Stimulated activated CD8-positive, alpha-beta memory T cell treated with anti-CD3 and anti-CD28 coated beads, Interleukin-7, amount 100 ng/mL, for 24 hours (primary cell): ENCODE measurements around the gene PHKA2.
A peak's percentile ranks its signal among the peaks of the same experiment; 100 is the strongest.
"Not testable (repeated sequence)": the region's sequence is repeated elsewhere in the genome, so short reads cannot be mapped to it uniquely, and the experiment has no call there.

Source experiments
- DNase-seq: peaks from one replicate; pipeline ENCODE4 v3.0.0-alpha.2; 2020; ENCODE audit warnings: low read depth

Gene PHKA2, protein sequence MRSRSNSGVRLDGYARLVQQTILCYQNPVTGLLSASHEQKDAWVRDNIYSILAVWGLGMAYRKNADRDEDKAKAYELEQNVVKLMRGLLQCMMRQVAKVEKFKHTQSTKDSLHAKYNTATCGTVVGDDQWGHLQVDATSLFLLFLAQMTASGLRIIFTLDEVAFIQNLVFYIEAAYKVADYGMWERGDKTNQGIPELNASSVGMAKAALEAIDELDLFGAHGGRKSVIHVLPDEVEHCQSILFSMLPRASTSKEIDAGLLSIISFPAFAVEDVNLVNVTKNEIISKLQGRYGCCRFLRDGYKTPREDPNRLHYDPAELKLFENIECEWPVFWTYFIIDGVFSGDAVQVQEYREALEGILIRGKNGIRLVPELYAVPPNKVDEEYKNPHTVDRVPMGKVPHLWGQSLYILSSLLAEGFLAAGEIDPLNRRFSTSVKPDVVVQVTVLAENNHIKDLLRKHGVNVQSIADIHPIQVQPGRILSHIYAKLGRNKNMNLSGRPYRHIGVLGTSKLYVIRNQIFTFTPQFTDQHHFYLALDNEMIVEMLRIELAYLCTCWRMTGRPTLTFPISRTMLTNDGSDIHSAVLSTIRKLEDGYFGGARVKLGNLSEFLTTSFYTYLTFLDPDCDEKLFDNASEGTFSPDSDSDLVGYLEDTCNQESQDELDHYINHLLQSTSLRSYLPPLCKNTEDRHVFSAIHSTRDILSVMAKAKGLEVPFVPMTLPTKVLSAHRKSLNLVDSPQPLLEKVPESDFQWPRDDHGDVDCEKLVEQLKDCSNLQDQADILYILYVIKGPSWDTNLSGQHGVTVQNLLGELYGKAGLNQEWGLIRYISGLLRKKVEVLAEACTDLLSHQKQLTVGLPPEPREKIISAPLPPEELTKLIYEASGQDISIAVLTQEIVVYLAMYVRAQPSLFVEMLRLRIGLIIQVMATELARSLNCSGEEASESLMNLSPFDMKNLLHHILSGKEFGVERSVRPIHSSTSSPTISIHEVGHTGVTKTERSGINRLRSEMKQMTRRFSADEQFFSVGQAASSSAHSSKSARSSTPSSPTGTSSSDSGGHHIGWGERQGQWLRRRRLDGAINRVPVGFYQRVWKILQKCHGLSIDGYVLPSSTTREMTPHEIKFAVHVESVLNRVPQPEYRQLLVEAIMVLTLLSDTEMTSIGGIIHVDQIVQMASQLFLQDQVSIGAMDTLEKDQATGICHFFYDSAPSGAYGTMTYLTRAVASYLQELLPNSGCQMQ

DNA sequence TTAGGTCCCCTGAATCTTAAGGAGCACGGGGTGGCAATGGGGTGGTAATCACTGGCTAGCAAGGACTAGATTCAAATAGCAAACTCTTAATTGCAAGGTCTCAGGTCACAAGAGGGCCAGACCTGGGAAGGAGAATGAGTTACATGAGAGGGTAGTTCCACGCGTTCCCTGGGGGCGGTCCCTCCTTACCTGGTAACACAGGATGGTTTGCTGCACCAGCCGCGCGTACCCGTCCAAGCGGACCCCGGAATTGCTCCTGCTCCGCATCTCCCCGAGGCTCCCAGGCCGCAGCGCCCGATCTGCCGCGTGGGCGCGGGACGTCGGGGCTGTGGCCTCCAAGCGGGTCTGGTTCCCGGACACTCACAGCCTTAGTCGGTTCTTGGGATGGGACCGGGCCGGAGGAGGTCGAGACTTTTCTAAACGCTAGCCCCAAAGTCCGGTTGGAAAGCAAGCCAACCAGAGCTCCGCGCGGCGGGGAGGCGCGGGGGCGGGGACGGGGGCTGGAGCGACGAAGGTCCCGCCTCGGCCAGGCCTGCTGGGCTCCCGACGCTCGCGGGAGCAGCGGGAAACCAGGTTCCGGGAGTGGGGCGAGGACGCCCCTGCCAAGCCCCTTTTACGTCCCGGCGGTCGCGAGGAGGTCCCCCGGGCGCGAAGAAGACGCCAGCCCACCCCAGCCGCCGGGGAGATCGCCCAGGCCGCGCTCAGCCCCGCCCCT lies at the start of gene PHKA2:
Gene PHKA2 (minus strand): TSS at position 449 of the 715 bp plus-strand sequence. CDS start 182 bp downstream, at position 267.
- no peak for DNase-seq

DNA sequence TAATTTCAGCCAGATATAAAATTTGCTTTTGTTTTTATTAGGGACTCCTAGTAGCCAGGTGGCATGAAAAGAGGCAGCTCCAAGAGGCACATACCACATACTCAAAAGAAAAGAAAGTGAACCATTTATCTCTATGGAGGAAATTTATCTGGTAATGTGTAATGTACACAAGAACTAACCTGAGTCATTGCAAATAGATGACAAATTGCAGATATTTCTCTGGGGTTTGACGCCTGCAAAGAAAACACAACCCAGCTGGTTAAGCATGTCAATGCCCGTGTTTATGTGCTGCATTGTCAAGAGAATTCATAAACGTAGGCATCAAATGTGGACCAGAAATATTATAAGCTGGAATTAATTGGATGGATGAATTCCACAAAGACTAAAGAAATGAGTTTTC lies 46.9 kb upstream of the PHKA2 start:
- no peak for DNase-seq

DNA sequence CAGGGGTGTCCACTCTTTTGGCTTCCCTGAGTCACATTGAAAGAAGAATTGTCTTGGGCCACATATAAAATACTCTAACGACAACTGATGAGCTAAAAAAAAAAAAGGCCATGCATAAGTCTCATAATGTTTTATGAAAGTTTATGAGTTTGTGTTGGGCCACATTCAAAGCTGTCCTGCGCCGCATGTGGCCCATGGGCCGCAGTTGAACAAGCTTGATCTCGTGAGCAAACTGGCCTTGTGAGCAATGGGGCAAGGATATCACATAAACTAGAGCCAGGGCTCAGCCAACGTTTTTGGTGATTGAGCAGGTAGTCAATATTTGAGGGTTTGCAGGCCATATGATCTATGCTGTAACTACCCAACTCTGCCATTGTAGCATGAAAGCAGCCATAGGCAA lies 44.6 kb upstream of the PHKA2 start:
- no peak for DNase-seq

DNA sequence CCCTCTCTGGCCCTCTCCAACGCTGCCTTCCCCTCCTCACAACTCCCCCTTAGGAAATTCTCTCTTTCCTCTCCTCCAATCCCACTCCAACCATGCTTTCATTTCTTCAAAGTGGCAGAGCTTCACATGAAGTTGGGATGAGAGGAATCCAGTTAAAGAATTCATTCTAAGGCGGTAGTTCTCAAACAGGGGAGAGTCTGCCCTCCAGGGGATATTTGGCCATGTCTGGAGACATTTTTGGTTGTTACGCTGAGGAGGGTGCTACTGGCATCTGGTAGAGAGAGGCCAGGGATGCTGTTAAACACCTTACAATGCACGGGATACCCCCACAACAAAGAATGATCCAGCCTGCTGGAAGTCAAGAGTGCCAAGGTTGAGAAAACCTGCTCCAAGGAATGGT lies 40.5 kb upstream of the PHKA2 start:
- no peak for DNase-seq

DNA sequence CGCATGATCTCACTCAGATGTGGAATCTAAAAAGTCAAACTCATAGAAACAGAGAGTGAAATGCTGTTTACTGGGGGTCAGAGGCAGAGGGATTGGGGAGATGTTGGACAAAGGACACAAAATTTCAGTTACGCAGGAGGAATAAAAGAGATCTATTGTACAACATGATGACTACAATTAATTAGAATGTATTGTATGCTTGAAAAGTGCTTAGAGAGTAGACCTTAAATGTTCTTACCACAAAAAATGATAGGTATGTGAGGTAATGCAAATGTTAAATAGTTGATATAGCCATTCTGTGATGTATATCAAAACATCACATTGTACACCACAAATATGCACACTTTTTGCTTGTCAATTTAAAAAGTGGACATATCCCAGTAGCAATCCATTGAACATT lies 36.1 kb upstream of the PHKA2 start:
- DNase-seq = no peak

DNA sequence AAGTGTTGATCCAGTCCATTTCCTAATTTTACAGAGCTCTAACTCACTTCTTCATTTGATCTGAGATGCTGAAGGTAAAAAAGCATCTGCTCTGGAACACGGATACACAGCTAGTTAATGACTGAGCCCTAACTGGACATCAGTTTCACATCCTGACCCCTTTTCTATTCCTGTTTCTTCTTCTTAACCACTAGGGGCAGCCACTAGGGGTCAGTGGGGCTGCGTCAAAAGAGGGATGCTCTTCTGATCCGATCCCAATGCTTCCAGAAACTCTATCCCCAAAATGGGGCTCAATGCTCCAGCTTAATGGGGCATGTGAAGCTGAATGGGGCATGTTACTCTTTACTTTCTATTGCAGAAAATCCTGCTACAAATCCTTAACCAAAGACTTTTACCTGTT lies 33.4 kb upstream of the PHKA2 start:
- no peak for DNase-seq

DNA sequence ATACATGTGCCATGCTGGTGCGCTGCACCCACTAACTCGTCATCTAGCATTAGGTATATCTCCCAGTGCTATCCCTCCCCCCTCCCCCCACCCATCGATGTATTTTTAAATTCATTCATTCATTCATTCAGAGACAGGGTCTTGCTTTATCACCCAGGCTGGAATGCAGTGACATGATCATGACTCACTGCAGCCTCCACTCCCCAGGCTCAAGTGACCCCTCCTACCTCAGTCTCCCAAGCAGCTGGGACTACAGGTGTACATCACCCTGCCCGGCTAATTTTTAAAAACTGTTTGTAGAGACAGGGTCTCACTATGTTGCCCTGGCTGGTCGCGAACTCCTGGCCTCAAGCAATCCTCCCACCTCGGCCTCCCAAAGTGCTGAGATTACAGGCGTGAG lies 32.7 kb upstream of the PHKA2 start:
- DNase-seq = not testable (repeated sequence)

DNA sequence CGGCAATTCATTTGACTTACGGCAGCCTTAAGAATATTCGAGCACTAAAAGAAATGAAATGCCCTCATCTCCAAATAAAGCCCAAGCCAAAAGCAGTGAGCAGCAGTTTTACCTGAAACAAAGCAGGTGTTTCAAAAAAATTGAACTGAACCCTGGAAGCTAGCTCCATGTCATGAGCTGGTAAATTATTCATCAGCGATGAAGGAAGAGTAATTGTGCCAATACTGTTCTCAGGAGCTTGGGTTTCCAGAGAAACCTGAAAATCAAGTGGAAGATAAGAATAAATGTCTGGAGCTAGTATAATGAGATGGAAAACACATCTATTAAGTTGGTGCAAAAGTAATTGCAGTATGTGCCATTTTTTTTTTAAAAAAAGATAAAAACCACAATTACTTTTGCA lies 24.0 kb upstream of the PHKA2 start:
- no peak for DNase-seq

DNA sequence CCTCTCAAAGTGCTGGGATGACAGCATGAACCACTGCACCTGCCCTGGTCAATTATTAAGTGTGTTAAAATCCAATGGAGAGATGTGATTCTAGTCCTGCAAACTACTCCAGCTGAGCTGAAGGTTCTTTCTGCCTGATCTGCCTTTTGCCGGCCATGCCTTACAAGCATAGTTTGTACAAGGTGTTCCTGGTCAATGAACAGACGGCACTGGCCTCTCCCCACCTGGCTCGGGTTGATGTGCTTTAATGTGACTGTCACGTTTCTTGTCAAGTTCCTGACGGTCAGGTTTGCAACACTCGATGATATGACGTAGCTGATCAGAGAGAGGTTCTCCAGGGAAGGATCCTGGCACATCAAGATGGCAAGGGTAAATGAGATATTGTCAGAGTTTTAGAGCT lies 23.1 kb upstream of the PHKA2 start:
- DNase-seq = no peak

DNA sequence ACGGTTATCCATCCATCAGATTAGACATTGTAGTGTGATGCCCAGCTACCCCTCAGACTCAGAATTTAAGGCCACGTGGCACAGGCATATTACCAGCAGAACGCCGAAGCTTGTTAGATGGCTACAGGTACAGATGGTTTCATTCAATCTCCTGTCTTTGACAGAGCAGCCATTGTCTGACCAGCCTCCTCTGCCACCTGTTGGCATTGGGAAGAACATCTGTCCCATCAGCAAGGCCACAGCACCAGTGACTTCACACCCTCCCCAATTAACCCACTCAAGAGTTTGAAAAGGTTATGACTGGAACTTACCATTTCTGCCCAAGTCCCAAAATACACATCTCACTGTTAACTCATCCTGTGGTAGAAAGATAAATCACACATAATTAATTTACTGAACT lies 22.0 kb upstream of the PHKA2 start:
- no peak for DNase-seq

DNA sequence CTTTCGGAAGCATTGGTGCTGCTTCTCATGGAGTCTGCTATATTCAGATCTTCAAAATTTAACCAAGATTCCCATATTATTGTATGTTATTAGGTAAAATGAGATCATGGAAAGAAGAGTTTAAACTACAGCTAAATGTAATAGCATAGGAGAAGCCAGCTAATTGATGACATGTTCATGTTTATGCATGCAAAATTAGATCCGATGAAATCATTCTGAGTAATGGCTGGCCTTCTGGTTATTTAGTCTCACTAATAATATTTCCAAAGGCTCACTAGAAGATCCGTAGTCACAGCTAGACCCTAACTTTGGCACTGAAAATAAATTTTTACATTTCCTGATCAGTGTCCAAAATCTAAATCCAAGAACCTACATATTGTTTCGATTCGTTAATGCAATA lies 19.8 kb upstream of the PHKA2 start:
- DNase-seq = no peak

DNA sequence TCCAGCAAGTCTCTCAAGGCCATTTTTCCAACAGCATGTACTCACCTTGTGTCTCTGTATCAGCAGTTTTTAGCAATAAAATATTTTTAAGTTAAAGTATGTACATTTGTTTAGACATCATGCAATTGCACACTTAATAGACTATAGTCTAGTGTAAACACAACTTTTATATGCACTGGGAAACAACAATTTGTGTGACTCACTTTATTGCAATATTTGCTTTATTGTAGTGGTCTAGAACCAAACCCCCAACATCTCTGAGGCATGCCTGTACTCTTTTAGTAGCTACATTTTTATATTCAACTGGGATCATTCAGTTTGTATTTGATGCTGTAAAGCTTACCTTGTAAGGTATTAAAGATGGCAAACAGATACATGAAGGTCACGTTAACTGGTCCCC lies 14.7 kb upstream of the PHKA2 start:
- DNase-seq = no peak

DNA sequence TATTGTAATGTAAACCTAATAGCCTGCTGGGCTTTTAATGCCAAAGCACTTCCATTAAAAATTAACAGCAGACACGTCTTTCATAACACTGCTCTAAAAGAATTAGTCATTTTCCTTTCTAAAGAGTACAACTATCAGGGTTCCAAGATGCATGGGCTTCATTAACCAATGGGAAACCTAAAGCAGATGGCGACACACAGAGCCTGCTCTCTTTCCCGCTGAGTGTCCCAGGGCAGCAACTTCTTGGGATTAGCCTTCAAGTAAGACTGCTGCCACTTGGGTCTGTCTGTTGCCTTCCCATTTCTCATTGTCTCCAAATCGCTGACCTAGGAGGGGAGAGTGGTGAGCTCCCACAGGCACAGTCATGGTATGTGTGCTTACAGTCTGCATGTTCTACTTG lies 14.0 kb upstream of the PHKA2 start:
- DNase-seq = no peak

DNA sequence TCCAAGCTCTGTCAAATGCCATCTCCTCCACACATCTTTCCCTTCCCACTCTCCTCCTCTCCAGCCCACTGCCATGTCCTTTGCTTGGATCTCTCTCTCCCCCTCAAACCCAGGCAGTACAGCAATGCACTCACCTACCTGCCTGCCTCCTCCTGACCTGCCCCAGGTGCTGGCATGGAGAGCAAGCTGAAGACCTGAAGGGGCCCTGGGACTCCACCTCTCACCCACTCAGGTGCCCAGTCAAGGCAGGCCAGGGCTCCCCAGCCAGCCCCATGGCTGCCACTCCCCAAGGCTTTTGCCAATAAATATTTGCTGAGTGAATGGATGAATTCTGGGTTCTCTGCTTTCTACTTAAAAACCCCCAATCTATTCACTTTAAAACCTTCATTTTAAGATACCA lies 12.6 kb upstream of the PHKA2 start:
- DNase-seq = no peak

DNA sequence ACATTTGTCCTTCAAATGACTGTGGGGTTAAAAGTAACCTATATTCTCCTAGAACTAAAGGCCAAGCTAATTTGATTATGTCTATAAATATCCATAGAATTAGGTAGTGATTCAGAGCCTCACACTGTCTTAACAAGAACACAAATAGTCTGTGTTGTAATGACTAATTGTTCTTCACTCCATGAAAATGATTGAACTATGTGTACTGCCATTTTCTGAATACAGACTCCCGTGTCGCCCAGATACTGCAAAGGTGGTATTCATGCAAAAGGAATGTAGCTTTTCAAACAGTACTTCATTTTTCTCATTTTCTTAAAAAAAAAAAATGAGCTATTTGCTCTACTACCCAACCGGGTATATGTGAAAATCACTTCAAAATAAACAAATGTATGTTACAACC lies 11.3 kb upstream of the PHKA2 start:
- no peak for DNase-seq

DNA sequence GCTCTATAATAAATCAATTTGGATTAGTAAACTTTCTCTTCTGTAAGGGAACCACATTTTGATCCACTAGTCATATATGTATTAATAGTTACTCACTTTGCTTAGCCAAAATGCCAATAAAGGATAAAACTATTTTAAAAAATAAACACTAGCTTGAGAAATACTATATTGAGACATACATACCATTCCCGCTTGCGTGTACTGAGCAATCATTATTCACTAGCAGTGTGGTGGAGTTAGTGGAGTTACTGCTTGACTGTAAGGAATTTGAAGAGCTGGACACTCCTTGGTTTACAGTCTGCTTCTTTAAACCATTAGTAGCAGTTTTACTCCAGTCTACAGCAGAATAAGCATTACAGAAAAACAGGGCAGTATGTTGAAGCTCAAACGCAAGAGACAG lies 10.8 kb upstream of the PHKA2 start:
- DNase-seq = no peak

DNA sequence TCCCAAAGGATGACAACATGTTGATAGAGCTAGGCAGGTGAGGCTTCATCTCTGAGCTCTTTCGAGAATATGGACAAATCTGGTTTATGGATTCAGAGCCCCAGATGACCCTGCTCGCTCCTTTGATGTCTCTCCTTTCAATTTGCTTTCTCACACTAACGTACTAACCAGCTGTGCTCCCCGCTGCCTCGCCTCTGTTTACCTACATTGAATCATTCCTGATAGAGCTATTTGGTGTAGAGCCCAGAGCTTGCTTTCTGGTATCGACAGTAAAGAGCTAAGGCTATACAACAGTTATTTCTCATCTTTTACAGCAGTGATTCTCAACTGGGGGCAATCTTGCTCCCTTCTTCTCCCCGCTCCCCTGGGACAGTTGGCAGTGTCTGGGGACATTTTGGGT lies 8.9 kb upstream of the PHKA2 start:
- no peak for DNase-seq

DNA sequence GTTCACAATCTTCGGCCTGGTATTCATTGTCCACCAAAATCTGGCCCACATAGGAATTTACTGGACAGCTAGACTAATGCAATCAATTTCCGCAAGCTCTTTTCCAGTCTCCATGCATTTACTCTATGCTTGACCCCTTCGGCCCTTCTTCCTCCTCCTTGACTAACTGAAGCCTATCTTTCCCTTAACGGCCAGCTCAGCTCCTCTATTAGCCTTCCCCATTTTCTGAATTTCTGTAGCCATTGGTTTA lies 1.2 kb upstream of the PHKA2 start:
- DNase-seq = no peak

DNA sequence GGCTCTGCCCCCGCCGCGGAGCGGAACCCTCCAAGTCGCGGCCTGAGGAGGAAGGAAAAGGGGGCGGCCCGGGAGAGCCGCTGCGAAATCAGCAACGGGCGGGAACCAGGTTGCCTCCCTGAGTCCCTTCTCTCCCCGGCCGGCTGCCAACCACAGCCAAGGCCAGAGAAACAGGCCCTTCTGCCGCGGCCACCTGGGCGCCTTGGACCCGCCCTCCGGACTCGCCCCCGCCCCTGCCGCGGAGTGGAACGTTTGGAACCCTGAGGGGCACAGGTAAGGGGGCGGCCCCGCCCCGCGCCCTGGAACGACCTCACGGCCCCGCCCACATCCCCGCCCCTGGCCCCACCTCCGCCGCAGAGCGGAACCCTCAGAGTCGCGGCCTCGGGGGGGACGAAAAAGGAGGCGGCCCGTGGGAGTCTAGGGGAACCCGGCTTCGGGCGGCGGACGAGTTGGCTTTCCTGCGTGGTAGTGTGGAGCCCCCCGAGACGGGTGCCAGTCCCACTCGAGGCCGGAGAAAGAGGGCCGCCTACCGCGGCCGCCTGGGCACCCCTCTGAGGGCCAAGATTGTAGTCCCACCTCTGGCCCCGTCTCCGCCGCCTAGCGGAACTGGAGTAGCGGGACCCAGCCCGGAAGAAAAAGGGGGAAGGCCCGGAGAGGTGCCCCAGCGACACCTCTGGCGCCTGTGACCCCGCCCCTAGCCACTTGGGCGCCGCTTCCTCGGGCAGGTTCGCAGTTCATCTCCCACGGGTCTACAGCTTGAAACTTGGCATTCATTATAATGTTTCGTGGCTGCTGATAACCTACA lies 669 bp upstream of the PHKA2 start:
- DNase-seq = peak; percentile 75

DNA sequence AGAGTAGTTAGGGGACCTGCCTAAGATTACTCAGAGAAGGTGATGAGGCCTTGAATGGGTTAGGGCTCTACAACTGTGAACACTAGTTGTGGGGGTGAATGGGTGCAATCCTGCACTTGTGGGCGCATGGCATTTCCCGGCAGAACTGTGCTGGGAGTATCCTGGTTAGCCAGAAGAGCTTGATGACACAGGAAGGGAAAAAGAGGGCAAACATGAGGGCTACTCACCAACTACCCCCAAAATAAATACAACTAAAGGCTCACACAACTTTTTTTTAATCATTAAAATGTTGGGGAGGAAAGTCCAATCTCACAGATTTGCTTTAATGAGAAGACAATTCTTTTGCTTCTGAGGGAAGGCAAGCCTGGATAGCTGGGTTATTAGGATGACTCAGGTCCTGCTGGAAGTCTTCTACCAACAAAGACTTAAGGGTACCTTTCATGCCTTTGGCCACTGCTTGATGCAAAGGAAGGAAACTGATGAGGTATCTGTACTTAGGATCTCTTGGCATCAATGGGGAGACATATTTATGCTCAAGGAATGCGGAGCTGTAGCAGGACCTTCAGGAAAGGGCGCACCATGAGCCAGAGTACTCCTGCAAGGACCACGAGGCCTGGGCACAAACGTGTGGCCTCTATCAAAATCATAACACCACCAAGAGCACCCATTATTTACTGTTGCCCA lies 2.6 kb downstream of the PHKA2 start:
- no peak for DNase-seq

DNA sequence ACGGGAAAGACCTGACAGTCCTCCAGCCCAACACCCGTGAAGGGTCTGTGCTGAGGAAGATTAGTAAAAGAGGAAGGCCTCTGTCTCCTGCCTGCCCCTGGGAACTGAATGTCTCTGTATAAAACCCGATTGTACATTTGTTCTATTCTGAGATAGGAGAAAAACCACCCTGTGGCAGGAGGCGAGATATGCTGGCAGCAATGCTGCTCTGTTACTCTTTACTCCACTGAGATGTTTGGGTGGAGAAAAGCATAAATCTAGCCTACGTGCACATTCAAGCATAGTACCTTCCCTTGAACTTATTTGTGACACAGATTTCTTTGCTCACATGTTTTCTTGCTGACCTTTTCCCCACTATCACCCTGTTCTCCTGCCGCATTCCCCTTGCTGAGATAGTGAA lies 3.7 kb downstream of the PHKA2 start:
- not testable (repeated sequence) for DNase-seq
